ENCODE measurements around the gene STARD10. TPM values are rescaled to one million over a fixed set of nuclear protein-coding genes. Genes with fewer than 3 reads are reported as not detected.
A peak's percentile ranks its signal among the peaks of the same experiment; 100 is the strongest.

Gene STARD10, protein sequence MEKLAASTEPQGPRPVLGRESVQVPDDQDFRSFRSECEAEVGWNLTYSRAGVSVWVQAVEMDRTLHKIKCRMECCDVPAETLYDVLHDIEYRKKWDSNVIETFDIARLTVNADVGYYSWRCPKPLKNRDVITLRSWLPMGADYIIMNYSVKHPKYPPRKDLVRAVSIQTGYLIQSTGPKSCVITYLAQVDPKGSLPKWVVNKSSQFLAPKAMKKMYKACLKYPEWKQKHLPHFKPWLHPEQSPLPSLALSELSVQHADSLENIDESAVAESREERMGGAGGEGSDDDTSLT
- 13.4 and 36.4 TPM in 2 replicates for total RNA-seq (2011; cell fraction: chromatin; rRNA removed; ENCODE audit: low replicate concordance)
- total RNA-seq (2011; cell fraction: nucleolus; rRNA removed), result 36.2 and 45.1 TPM in 2 replicates
- total RNA-seq (2011; cell fraction: nucleoplasm; rRNA removed), result 27.5 and 29.2 TPM in 2 replicates
- 51.1 and 52.9 TPM in 2 replicates for total RNA-seq (2014; rRNA removed)
- total RNA-seq (2014; rRNA removed; fragmentation: Illumina TruSeq; extraction: Trizol), result 18.1 and 18.3 TPM in 2 replicates
- total RNA-seq (2015; rRNA removed; fragmentation: Illumina TruSeq; extraction: Trizol), result 32.3 and 35.3 TPM in 2 replicates
- 31.9 and 37.5 TPM in 2 replicates for total RNA-seq (2021)
- 33.8 and 53.6 TPM in 2 replicates for polyA plus RNA-seq (2011; rRNA removed)
- polyA plus RNA-seq (2011; cell fraction: cytosol; rRNA removed), result 55.3 and 60.0 TPM in 2 replicates
- polyA plus RNA-seq (2011; cell fraction: nucleus; rRNA removed), result 31.9 and 33.6 TPM in 2 replicates
- polyA plus RNA-seq (2012), result 40.3 and 41.6 TPM in 2 replicates
- 43.8 and 49.3 TPM in 2 replicates for polyA plus RNA-seq (2014; fragmentation: Illumina TruSeq; extraction: Trizol)
- under 1 TPM; 0.15 to 0.51 TPM for polyA plus RNA-seq (2014; fragmentation: Nextera tagmentation; extraction: Ambion mirVana)
- 37.6 and 47.9 TPM in 2 replicates for polyA plus RNA-seq (2014; rRNA removed)
- polyA minus RNA-seq (2011; rRNA and poly(A)+ RNA removed), result 22.8 and 32.2 TPM in 2 replicates
- polyA minus RNA-seq (2011; cell fraction: cytosol; rRNA and poly(A)+ RNA removed), result 25.5 and 30.8 TPM in 2 replicates
- polyA minus RNA-seq (2011; cell fraction: nucleus; rRNA and poly(A)+ RNA removed), result 7.8 and 15.0 TPM in 2 replicates
- Bru-seq, nascent RNA, result percentile 58 among the genes with signal in this experiment
- BruChase-seq, experiment 1, labeled RNA remaining after a 2-hour chase, result percentile 67 among the genes with signal in this experiment
- percentile 78 among the genes with signal in this experiment for BruChase-seq, experiment 2, labeled RNA remaining after a 6-hour chase
- long read RNA-seq, experiment 1, transcript STARD10-201 (7 exons, 1,963 nt), result minor isoform, 10 of 100 reads
- long read RNA-seq, experiment 1, transcript STARD10-217 (3 exons, 506 nt), result minor isoform, 14 of 100 reads
- long read RNA-seq, experiment 1, transcript STARD10-210 (7 exons, 1,100 nt), result major isoform, 55 of 100 reads
- long read RNA-seq, experiment 1, partial matches to known transcripts, result 6 of 100 reads
- long read RNA-seq, experiment 1, other reads (novel, unspliced or antisense), result 13 of 100 reads
- long read RNA-seq, experiment 2, transcript STARD10-201 (7 exons, 1,963 nt), result minor isoform, 5 of 48 reads
- long read RNA-seq, experiment 2, transcript STARD10-210 (7 exons, 1,100 nt), result major isoform, 25 of 48 reads
- long read RNA-seq, experiment 2, partial matches to known transcripts, result 4 of 48 reads
- long read RNA-seq, experiment 2, other reads (novel, unspliced or antisense), result 10 of 48 reads
- long read RNA-seq, experiment 3, partial matches to known transcripts, result 1 of 8 reads
- long read RNA-seq, experiment 3, other reads (novel, unspliced or antisense), result 2 of 8 reads

DNA sequence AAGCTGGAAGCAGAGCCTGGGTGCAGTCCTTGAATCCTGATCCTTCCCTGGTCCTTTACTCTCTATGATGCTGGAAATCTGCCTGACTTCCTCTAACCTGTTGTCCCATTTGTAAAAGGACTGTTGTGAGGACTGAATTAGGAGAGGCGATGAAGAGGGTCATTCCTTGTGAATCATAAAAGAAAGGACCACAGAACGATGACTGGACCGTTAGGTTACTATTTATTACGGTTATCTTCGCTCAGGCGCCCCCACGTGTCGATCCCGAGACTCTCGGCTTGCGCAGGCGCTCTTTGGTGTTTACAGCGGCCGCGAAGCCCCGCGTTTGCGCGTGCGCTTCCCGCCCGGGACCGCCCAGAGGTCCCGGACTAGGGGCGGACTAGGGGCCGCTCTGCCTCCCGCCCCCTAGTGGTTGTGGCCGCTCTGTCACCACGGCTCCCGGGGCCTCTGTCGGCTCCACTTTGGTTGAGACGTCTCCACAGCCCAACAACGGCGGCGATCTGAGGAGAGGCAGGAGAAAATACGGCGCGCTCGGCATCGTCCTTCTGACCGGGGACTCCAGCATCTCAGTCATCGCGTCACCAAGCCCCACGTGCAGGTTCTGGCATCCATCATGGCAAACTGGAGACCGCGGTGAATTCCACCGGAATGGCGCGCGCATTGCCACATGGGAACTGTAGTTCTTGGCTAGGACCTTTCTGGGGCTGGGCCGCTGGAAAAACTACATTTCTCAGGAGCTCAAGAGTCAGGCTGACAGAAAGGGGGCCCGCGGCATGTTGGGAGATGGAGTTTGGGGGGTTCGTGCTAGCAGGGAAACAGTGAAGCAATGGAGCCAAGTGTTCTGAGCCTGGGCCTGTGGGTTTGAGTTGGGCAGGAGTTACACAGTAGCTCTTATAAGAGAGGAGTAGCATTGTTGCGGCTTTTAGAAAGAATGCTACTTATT, at the start of gene STARD10:
STARD10 (minus strand) TSS at position 623 of the 943 bp plus-strand sequence. CDS start 12,866 bp downstream, outside the sequence.
- Histone ChIP-seq H3K4me3 (peak within 1 kb of the TSS; percentile 72), H3K27ac (ENCODE audit: extremely low read depth, low read depth, low read length) (peak within 1 kb of the TSS; percentile 86), H3K36me3 (ENCODE audit: control insufficient read depth, insufficient read depth, low read length) (no peaks in the 10 kb centered on the region), H3K4me1 (replicated peaks in 1 of 2; ENCODE audit: control insufficient read depth in 2 of 2, insufficient read depth in 2 of 2, low read length in 2 of 2) (peaks cover 23 to 40% of the 10 kb centered on the region in 2 experiments; a peak in 4 of 5 replicates), H3K9ac (ENCODE audit: insufficient read depth in 1 of 2, low read depth in 2 of 2, low read length in 2 of 2) (peak within 1 kb of the TSS; percentile 70 to 90), H3K9me3 (replicated peaks; ENCODE audit: control insufficient read depth, insufficient read depth, low read depth, low read length) (no peaks in the 10 kb centered on the region), H2AFZ (ENCODE audit: low read depth, low read length) (peak within 1 kb of the TSS; percentile 100), H3K9me1 (ENCODE audit: control insufficient read depth, insufficient read depth, low read length) (peaks cover 2% of the 10 kb centered on the region), H4K20me1 (replicated peaks; ENCODE audit: control insufficient read depth, insufficient read depth, low read length) (no peaks in the 10 kb centered on the region), H3K4me2 (ENCODE audit: insufficient read depth, low read length) (peak within 1 kb of the TSS; percentile 90), H3K79me2 (ENCODE audit: control insufficient read depth, insufficient read depth, low read length) (peaks cover 4% of the 10 kb centered on the region; the same call in 1 of the 3 replicates), H3K27me3 (ENCODE audit: control insufficient read depth in 2 of 2, insufficient read depth in 2 of 2, low read length in 2 of 2) (no peaks in the 10 kb centered on the region)
- ATAC-seq (peak; percentile 96), FAIRE-seq (peak; percentile 94), DNase-seq (ENCODE audit: extremely low read depth in 1 of 4, low spot score in 3 of 4) (peak; percentile 98 to 99 (median 99))
- POLR2A ChIA-PET, result interaction anchor here (0.6 to 3.4 kb wide), 11 partner anchors 11 to 322 kb away, joined by 3 to 17 read pairs (median 3); partner anchors contain the start of gene ATG16L2
- intact Hi-C loops (cut with micrococcal nuclease), result loop anchor here (1.0 to 2.0 kb wide), 4 partner anchors 17 to 68 kb away; partner anchors contain the start of gene ARAP1
- BruUV-seq (replicated peaks), result TSS peak; percentile 76
- CTCF ChIA-PET (ENCODE audit: low intra/inter-chr PET ratio), result interaction anchor here (0.6 to 2.4 kb wide), 5 partner anchors 21 to 109 kb away, joined by 3 to 24 read pairs (median 3); partner anchors contain the start of gene ATG16L2
- in situ Hi-C loops (cut with MboI), result no loop called here
- WGBS (ENCODE audit: insufficient coverage, low coverage, missing lambda C conversion rate), result 3% methylated on average over 52 of the region's 55 CpGs
- TF ChIP-seq CHCHD3 (CRISPR knock-in tag; IDR thresholded peaks at IDR 0.05), result 0 out of 2 replicates have a peak, but pooled peaks have one; percentile 5
- no peak for TF ChIP-seq ZNF512 (tag; IDR thresholded peaks at IDR 0.05)
- peak; percentile 83 for TF ChIP-seq DIDO1 (tag; IDR thresholded peaks at IDR 0.05; ENCODE audit: low read depth)
- TF ChIP-seq PTTG1 (tag; IDR thresholded peaks at IDR 0.05; ENCODE audit: low read depth), result no peak
- TF ChIP-seq, protein P1, sequence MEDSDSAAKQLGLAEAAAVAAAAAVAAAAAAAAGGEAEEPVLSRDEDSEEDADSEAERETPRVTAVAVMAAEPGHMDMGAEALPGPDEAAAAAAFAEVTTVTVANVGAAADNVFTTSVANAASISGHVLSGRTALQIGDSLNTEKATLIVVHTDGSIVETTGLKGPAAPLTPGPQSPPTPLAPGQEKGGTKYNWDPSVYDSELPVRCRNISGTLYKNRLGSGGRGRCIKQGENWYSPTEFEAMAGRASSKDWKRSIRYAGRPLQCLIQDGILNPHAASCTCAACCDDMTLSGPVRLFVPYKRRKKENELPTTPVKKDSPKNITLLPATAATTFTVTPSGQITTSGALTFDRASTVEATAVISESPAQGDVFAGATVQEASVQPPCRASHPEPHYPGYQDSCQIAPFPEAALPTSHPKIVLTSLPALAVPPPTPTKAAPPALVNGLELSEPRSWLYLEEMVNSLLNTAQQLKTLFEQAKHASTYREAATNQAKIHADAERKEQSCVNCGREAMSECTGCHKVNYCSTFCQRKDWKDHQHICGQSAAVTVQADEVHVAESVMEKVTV (CRISPR knock-in tag; IDR thresholded peaks at IDR 0.05), result peak; percentile 63
- TF ChIP-seq ZNF436 (CRISPR knock-in tag; IDR thresholded peaks at IDR 0.05), result no peak

Data from K562 (cell line).